Thyroid gland (tissue), 4 donors: Measurements from ENCODE around the gene APLF. TPM values are rescaled to one million over a fixed set of nuclear protein-coding genes. Genes with fewer than 3 reads are reported as not detected.

ENCODE experiments used
- DNase-seq, 2 donors: peaks; one replicate each; pipeline ENCODE4 v3.0.0-alpha.2; 2019
- H3K27ac ChIP-seq, 3 donors: fragments of 200-600 bp; sonication (generic); 1 replicate in 2 of 3; 2 replicates in 1 of 3; pipeline ENCODE4 v1.5.1; 2016 to 2019; ENCODE audit warnings: mild to moderate bottlenecking in 1 of 3, moderate library complexity in 1 of 3
- H3K27me3 ChIP-seq: fragments of 200-600 bp; sonication (generic); one replicate; pipeline ENCODE4 v1.5.1; 2019
- H3K36me3 ChIP-seq, 2 donors: fragments of 200-600 bp; sonication (generic); one replicate each; pipeline ENCODE4 v1.5.1; 2016 to 2019
- H3K4me1 ChIP-seq, 2 donors: fragments of 200-600 bp; sonication (generic); one replicate each; pipeline ENCODE4 v1.5.1; 2017 to 2019
- H3K4me3 ChIP-seq, 3 donors: fragments of 200-600 bp; sonication (generic); replicated peaks in 1 of 3; 1 replicate in 2 of 3; 2 replicates in 1 of 3; pipeline ENCODE4 v1.5.1; 2016; ENCODE audit warnings: mild to moderate bottlenecking in 1 of 3
- H3K9me3 ChIP-seq: fragments of 200-600 bp; sonication (generic); one replicate; pipeline ENCODE4 v1.5.1; 2017
- CTCF ChIP-seq, 6 experiments: fragments of 200-600 bp in 3 of 6; fragments of 450-650 bp in 3 of 6; sonication (generic) in 3 of 6; IDR thresholded peaks; one replicate each; pipeline ENCODE4 v1.5.1; 2016 to 2019; ENCODE audit warnings: antibody characterized with exemption in 6 of 6, mild to moderate bottlenecking in 2 of 6, inconsistent platforms in 1 of 6, moderate library complexity in 1 of 6
- POLR2A ChIP-seq, 2 donors: fragments of 450-650 bp; IDR thresholded peaks; one replicate each; pipeline ENCODE4 v1.6.1; 2017; ENCODE audit warnings: antibody characterized with exemption in 2 of 2, mild to moderate bottlenecking in 2 of 2, moderate library complexity in 1 of 2
- WGBS, 2 donors: methylation state at CpG; one replicate each; pipeline ENCODE4 v1.1.5; 2017; 5-methylcytosine and 5-hydroxymethylcytosine counted together
- intact Hi-C: fragments of 100-400 bp; cut with DNase I; formaldehyde crosslinking; loops from one replicate; pipeline ENCODE4 v1.15.1; 2023
- total RNA-seq, 4 donors: library from RNA; depleted of rRNA; stranded (reverse); fragments of >200 nt; gene quantifications; one replicate each; pipeline ENCODE4 v1.2.3, GENCODE V29; 2016

Gene APLF
- total RNA-seq, 4 donors from 2014 or later, result 8.7 to 12.9 (median 9.6) TPM

GRCh38 chr2:68472796-68473414 is 5.5 kb downstream of the APLF start:
- DNase-seq, result no peak
- no peak for TF ChIP-seq POLR2A (IDR thresholded peaks at IDR 0.05)
- no peak for TF ChIP-seq CTCF (IDR thresholded peaks at IDR 0.05)
- no peaks in the 10 kb centered on the region for H3K9me3 ChIP-seq
- H3K27me3 ChIP-seq, result no peaks in the 10 kb centered on the region
- intact Hi-C loops, result no loop called here
- no peaks in the 10 kb centered on the region for H3K36me3 ChIP-seq
- no peak overlapping the region for H3K27ac ChIP-seq
- H3K4me3 ChIP-seq, result no peak overlapping the region
- 89 to 91% methylated on average over 3 of the region's 3 CpGs for WGBS, 2 donors
- peaks cover 0 to 8% of the 10 kb centered on the region in 2 donors for H3K4me1 ChIP-seq

- DNase-seq, result no peak
- Histone ChIP-seq H3K27me3 (no peaks in the 10 kb centered on the region), H3K9me3 (no peaks in the 10 kb centered on the region)
These were observed 7.7 kb downstream of the APLF start for GRCh38 chr2:68475110-68475509.

GRCh38 chr2:68475576-68475975 is 8.2 kb downstream of the APLF start:
- Histone ChIP-seq H3K36me3 (no peaks in the 10 kb centered on the region), H3K4me3 (no peak overlapping the region), H3K27me3 (no peaks in the 10 kb centered on the region), H3K4me1 (no peaks in the 10 kb centered on the region), H3K9me3 (no peaks in the 10 kb centered on the region), H3K27ac (no peak overlapping the region)
- no peak for DNase-seq
- WGBS, 2 donors, result 77 to 81% methylated on average over 2 of the region's 2 CpGs
- intact Hi-C loops, result no loop called here
- TF ChIP-seq POLR2A (IDR thresholded peaks at IDR 0.05) (no peak), CTCF (IDR thresholded peaks at IDR 0.05) (no peak)

More at GRCh38 chr2:68475110-68475509, 7.7 kb downstream of the APLF start:
- TF ChIP-seq CTCF (IDR thresholded peaks at IDR 0.05) (no peak), POLR2A (IDR thresholded peaks at IDR 0.05) (no peak)
- no peaks in the 10 kb centered on the region for H3K4me1 ChIP-seq
- no peak overlapping the region for H3K27ac ChIP-seq
- intact Hi-C loops, result no loop called here
- no peak overlapping the region for H3K4me3 ChIP-seq
- H3K36me3 ChIP-seq, result no peaks in the 10 kb centered on the region

GRCh38 chr2:68476454-68476853 is 9.1 kb downstream of the APLF start:
- 93 to 97% methylated on average over 1 of the region's 1 CpG for WGBS, 2 donors
- Histone ChIP-seq H3K27ac (no peak overlapping the region), H3K4me1 (no peaks in the 10 kb centered on the region), H3K36me3 (no peaks in the 10 kb centered on the region), H3K9me3 (no peaks in the 10 kb centered on the region), H3K27me3 (no peaks in the 10 kb centered on the region), H3K4me3 (no peak overlapping the region)
- intact Hi-C loops, result no loop called here
- DNase-seq, result no peak
- TF ChIP-seq POLR2A (IDR thresholded peaks at IDR 0.05) (no peak), CTCF (IDR thresholded peaks at IDR 0.05) (no peak)

GRCh38 chr2:68478688-68479087 is 11.3 kb downstream of the APLF start:
- Histone ChIP-seq H3K36me3 (no peaks in the 10 kb centered on the region), H3K27ac (no peak overlapping the region), H3K9me3 (no peaks in the 10 kb centered on the region), H3K4me3 (no peak overlapping the region), H3K4me1 (no peaks in the 10 kb centered on the region), H3K27me3 (no peaks in the 10 kb centered on the region)
- DNase-seq, result no peak
- TF ChIP-seq POLR2A (IDR thresholded peaks at IDR 0.05) (no peak), CTCF (IDR thresholded peaks at IDR 0.05) (no peak)
- WGBS, 2 donors, result 100% methylated on average over 1 of the region's 1 CpG
- intact Hi-C loops, result no loop called here
